DOHH2 (cell line): ENCODE results near the gene CAMSAP2.

Source experiments
- CTCF ChIP-seq: fragments of 200-600 bp; sonication (generic); IDR thresholded peaks from one replicate; pipeline ENCODE4 v1.5.1; 2014; ENCODE audit warnings: antibody characterized with exemption, mild to moderate bottlenecking, low read depth, low read length; ENCODE audit not compliant: poor library complexity, severe bottlenecking
- EZH2phosphoT487 ChIP-seq: fragments of 200-600 bp; sonication (generic); IDR thresholded peaks from 2 replicates; pipeline ENCODE4 v1.6.1; 2017; ENCODE audit warnings: borderline replicate concordance, mild to moderate bottlenecking, antibody characterized with exemption, low read length, moderate library complexity, mixed read lengths

GRCh38 chr1:200795156-200795555 is 56.5 kb downstream of the CAMSAP2 start:
- TF ChIP-seq CTCF (no peak), EZH2phosphoT487 (no peak)
